Measurements from ENCODE around the gene MVB12B. TPM values are rescaled to one million over a fixed set of nuclear protein-coding genes. Genes with fewer than 3 reads are reported as not detected.

Gene MVB12B
- total RNA-seq, 2 donors from 2014 or later = 18.6 to 19.7 TPM

- Histone ChIP-seq H3K27me3 (ENCODE audit: control insufficient read depth, insufficient read depth, low read length, poor library complexity, severe bottlenecking) (no peaks in the 10 kb centered on the region), H3K36me3 (ENCODE audit: control insufficient read depth, insufficient read depth, low read length) (no peaks in the 10 kb centered on the region), H3K9ac (ENCODE audit: extremely low read depth, low read length, poor library complexity, severe bottlenecking) (no peak overlapping the region), H3K4me3 (ENCODE audit: low read length) (no peak overlapping the region), H3K9me3 (ENCODE audit: control insufficient read depth, low read length) (no peaks in the 10 kb centered on the region), H3K27ac (ENCODE audit: low read depth, low read length) (no peak overlapping the region), H3K4me1 (ENCODE audit: control insufficient read depth, insufficient read depth, low read length) (no peaks in the 10 kb centered on the region)
- H3K4me3 Mint-ChIP-seq = no peak overlapping the region
- peaks cover 2% of the 10 kb centered on the region for H3K27me3 Mint-ChIP-seq (ENCODE audit: insufficient read depth)
- no peaks in the 10 kb centered on the region for H3K36me3 Mint-ChIP-seq (ENCODE audit: low read depth)
- H3K9me3 Mint-ChIP-seq = no peaks in the 10 kb centered on the region
- H3K27ac Mint-ChIP-seq = no peak overlapping the region
- DNase-seq = no peak
- whole genome bisulfite sequencing, 2 experiments (ENCODE audit: insufficient coverage in 1 of 2, insufficient read length in 1 of 2) = 96% methylated on average over 4 of the region's 4 CpGs; no CpG with 5 or more reads in 1 of the 2 experiments
- peaks cover 7% of the 10 kb centered on the region for H3K4me1 Mint-ChIP-seq
- TF ChIP-seq, protein P1, sequence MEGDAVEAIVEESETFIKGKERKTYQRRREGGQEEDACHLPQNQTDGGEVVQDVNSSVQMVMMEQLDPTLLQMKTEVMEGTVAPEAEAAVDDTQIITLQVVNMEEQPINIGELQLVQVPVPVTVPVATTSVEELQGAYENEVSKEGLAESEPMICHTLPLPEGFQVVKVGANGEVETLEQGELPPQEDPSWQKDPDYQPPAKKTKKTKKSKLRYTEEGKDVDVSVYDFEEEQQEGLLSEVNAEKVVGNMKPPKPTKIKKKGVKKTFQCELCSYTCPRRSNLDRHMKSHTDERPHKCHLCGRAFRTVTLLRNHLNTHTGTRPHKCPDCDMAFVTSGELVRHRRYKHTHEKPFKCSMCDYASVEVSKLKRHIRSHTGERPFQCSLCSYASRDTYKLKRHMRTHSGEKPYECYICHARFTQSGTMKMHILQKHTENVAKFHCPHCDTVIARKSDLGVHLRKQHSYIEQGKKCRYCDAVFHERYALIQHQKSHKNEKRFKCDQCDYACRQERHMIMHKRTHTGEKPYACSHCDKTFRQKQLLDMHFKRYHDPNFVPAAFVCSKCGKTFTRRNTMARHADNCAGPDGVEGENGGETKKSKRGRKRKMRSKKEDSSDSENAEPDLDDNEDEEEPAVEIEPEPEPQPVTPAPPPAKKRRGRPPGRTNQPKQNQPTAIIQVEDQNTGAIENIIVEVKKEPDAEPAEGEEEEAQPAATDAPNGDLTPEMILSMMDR (conservative IDR thresholded peaks at IDR 0.05) = peak; percentile 51
Observed at GRCh38 chr9:126317513-126317912, 9.1 kb upstream of the MVB12B start.

- Mint-ChIP-seq H3K9me3 (peaks cover 4% of the 10 kb centered on the region), H3K27me3 (ENCODE audit: insufficient read depth) (peaks cover 2% of the 10 kb centered on the region), H3K4me3 (no peak overlapping the region), H3K36me3 (ENCODE audit: low read depth) (no peaks in the 10 kb centered on the region), H3K27ac (no peak overlapping the region), H3K4me1 (peaks cover 7% of the 10 kb centered on the region)
- TF ChIP-seq, protein P1 (conservative IDR thresholded peaks at IDR 0.05) = no peak
- no peaks in the 10 kb centered on the region for H3K27me3 ChIP-seq (ENCODE audit: control insufficient read depth, insufficient read depth, low read length, poor library complexity, severe bottlenecking)
- no peaks in the 10 kb centered on the region for H3K36me3 ChIP-seq (ENCODE audit: control insufficient read depth, insufficient read depth, low read length)
- WGBS, 2 experiments (ENCODE audit: insufficient coverage in 1 of 2, insufficient read length in 1 of 2) = 84 to 85% methylated on average over 4 to 6 of the region's 6 CpGs
- H3K9ac ChIP-seq (ENCODE audit: extremely low read depth, low read length, poor library complexity, severe bottlenecking) = no peak overlapping the region
- no peak overlapping the region for H3K4me3 ChIP-seq (ENCODE audit: low read length)
- no peaks in the 10 kb centered on the region for H3K4me1 ChIP-seq (ENCODE audit: control insufficient read depth, insufficient read depth, low read length)
- no peak for DNase-seq
- H3K9me3 ChIP-seq (ENCODE audit: control insufficient read depth, low read length) = peaks cover 3% of the 10 kb centered on the region
- no peak overlapping the region for H3K27ac ChIP-seq (ENCODE audit: low read depth, low read length)
Observed at GRCh38 chr9:126318858-126319257, 7.8 kb upstream of the MVB12B start.

DNA sequence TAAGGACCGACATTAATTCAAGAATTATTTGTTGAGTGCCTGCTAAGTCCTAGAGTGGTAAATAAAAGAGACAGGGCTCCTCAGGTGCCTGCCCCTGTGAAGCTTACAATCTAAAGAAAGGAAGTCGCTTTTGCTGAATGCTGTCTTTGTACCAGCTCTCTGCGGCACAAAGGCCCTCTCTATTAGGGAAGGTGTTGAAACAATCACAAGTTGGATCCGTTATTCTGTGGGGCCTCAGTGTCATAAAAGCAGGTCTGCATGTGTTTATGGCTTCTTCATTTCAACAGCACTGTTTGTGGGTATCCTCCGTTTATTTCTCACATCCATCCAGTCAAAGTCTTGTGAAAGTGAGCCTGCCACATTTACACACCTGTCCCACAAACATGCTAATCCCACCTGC, 7.0 kb upstream of the MVB12B start:
- Histone ChIP-seq H3K9ac (ENCODE audit: extremely low read depth, low read length, poor library complexity, severe bottlenecking) (no peak overlapping the region), H3K36me3 (ENCODE audit: control insufficient read depth, insufficient read depth, low read length) (no peaks in the 10 kb centered on the region), H3K4me1 (ENCODE audit: control insufficient read depth, insufficient read depth, low read length) (no peaks in the 10 kb centered on the region), H3K27me3 (ENCODE audit: control insufficient read depth, insufficient read depth, low read length, poor library complexity, severe bottlenecking) (no peaks in the 10 kb centered on the region), H3K27ac (ENCODE audit: low read depth, low read length) (no peak overlapping the region), H3K9me3 (ENCODE audit: control insufficient read depth, low read length) (peaks cover 7% of the 10 kb centered on the region), H3K4me3 (ENCODE audit: low read length) (no peak overlapping the region)
- TF ChIP-seq, protein P1 (conservative IDR thresholded peaks at IDR 0.05) = no peak
- no peaks in the 10 kb centered on the region for H3K27me3 Mint-ChIP-seq (ENCODE audit: insufficient read depth)
- DNase-seq = no peak
- WGBS, 2 experiments (ENCODE audit: insufficient coverage in 1 of 2, insufficient read length in 1 of 2) = 88 to 92% methylated on average over 5 of the region's 5 CpGs
- H3K36me3 Mint-ChIP-seq (ENCODE audit: low read depth) = no peaks in the 10 kb centered on the region
- no peak overlapping the region for H3K4me3 Mint-ChIP-seq
- no peak overlapping the region for H3K27ac Mint-ChIP-seq
- H3K4me1 Mint-ChIP-seq = peaks cover 7% of the 10 kb centered on the region
- H3K9me3 Mint-ChIP-seq = peaks cover 7% of the 10 kb centered on the region

Measured in endodermal cell (in vitro differentiated cells).